ENCODE results near the gene FYCO1.

Gene FYCO1

GRCh38 chr3:45942051-45942825, 53.4 kb downstream of the FYCO1 start:
- no peak for DNase-seq (ENCODE audit: low spot score)

GRCh38 chr3:45940781-45941365, 54.8 kb downstream of the FYCO1 start:
- no peak for DNase-seq (ENCODE audit: low spot score)

GRCh38 chr3:45940004-45940780, 55.4 kb downstream of the FYCO1 start:
- no peak for DNase-seq (ENCODE audit: low spot score)

GRCh38 chr3:45939341-45939771, 56.3 kb downstream of the FYCO1 start:
- DNase-seq (ENCODE audit: low spot score): no peak

DNA sequence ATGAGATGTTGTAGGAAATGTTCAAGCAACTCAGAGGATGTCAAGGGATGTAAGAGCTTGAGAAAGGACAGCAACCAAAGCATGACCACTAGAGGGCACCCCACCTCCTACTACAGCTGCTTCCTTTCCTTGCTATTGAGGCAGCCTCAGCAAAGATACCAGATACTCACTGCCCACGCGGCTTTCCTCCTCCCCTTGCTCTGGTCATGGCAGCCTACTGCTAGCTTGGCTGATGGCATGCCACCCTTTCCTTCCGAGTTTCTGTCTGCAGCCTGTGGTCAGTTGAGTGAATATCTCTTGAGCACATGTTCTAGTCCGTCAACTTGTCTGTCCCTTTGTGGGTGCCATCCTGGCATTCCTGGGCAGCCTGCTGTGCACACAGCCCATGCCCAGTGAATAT, 56.8 kb downstream of the FYCO1 start:
- DNase-seq (ENCODE audit: low spot score): peak; percentile 81

DNA sequence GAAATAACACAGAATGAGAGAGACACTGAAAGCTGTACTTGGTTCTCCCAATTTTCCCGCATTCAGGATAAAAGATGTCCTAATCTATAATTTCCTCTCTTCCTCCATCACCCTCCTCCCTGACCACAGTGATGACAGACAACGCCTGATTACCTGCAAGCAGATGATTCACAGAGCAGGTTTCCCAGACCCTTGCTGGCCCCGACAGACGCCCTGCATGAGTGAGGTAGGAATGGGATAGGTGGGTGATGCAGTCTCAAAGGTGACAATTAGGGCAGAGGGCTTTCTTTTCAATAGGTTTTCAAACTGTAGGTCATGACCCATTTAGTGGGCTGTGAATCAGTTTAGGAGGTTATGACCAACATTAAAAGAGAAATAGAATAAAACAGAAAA, 57.6 kb downstream of the FYCO1 start:
- no peak for DNase-seq (ENCODE audit: low spot score)

DNA sequence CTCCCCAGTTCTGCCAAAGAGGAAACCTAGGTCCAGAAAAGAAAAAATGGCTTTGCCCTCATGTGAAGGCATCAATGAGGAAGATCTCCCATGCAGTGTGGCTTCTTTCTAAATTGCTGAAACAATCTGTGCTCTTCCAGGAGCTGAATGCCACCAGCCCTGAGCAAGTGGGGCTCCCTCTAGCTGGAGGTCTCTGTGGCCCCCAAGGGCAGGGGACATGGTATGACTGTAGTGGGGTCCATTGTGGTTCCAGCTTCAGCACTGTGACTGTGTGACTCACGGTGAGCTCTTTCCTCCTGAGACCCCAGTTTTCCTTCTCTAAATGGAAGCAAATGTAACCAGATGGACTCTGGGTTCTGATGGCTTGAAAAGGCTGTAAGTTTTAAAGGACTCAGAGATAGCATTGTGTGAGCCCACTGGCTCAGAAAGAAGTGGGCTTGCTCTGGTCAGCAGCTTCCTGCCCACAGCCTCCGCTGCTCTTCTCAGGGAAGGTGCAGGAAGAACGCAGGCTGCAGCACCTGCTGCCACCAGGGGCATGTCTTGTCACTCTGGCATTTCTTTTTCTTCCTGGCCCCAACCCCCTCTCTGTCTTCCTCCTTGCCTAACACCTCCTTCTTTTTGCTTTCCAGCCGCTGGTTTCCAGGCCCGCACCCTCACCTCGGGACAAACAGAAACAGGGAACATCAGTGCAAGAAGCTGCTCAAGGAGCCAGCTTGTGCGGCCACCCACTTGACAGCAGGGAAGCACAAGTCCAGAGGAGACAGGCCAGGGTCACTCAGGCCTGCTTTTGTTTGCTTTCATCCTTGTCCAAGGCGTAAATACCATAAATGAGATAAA, 58.2 kb downstream of the FYCO1 start:
- DNase-seq (ENCODE audit: low spot score): no peak

DNA sequence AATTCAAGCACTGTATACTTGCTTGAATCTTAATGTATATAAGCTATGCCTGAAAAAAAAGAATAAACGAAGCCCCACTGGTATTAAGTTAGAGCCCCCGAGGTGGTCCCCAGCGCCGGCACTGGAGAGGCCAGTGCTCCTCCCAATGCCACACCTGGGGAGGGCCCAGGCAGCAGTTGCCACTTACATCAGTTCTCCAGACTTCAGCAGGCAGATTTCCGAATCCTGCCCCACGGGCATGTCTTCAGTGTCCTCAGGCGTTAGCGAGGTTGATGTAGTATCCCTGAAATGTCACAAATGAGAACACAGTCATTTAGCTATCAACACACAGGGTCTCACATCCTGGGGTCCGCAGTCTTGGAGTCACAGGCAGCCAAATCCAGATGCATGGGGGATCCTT, 59.4 kb downstream of the FYCO1 start:
- no peak for DNase-seq (ENCODE audit: low spot score)

- no peak for DNase-seq (ENCODE audit: low spot score)
These were observed 62.0 kb downstream of the FYCO1 start for GRCh38 chr3:45933591-45933990.

- no peak for DNase-seq (ENCODE audit: low spot score)
These were observed 63.5 kb downstream of the FYCO1 start for GRCh38 chr3:45932112-45932511.

DNA sequence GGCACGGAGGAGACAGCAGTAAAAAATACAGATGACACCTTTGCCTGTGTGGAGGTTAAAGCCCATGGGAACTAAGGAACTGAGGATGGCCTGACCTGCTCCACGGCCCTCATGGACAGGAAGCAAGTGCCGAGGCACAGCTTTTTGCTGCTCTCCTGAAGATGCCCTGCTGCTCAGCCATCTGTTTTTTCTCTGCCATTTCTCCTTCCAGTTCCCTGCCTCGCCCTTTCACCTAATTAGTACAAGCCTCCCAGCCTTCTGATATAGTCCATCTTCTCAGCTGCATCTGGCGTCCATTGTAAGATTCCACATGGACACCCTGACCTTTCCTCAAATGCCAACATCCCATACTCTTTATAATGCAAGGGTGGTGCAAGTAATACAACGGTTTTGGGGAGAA, 64.1 kb downstream of the FYCO1 start:
- no peak for DNase-seq (ENCODE audit: low spot score)

GRCh38 chr3:45929042-45929679, 66.5 kb downstream of the FYCO1 start:
- DNase-seq (ENCODE audit: low spot score): no peak

DNA sequence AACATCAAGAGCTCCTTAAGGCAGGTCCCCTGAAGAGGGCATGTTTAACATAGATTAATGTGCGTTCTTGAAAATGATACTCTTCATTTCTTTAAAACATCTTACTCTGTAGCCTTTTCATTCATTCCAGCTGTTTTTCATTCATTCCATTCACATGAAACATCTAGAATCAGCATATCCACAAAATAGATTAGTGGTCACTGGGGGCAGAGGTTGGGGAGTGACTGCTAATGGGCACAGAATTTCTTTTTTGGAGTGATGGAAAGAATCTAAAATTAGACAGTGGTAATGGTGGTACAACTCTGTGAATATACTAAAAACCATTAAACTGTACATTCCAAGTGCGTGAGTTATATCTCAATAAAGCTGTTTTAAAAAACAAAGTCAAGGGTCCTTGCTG, 67.7 kb downstream of the FYCO1 start:
- no peak for DNase-seq (ENCODE audit: low spot score)

GRCh38 chr3:45923755-45924154, 71.9 kb downstream of the FYCO1 start:
- no peak for DNase-seq (ENCODE audit: low spot score)

DNA sequence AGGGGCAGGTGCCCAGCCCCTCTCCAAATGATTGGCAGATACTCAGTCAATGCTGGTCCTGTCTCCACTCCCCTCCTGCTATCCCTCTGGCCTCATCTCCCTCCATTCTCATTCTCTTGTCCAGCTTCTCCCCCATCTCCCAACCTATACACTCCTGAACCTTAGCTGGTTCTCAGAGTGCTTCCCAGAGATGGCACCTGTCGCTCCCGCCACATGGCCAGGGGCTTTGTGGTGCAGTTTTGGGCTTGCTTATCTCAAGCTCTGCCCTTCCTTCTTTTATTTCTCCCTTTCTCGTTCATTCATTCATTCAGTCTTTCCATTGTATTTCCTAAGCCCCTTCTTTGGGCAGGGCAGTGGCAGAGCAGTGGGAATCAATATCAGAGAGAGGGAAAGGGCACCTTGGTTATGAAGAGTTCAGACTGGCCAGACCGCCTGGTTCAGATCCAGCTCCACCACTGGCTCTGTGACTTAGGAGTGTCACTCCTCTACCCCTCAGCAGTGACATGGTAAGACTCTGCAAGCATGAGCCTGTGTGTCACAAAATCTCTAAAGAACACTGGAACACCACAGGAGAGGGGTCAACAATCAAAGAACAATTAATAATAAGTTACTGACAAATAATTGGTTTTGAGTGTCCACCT, 72.6 kb downstream of the FYCO1 start:
- DNase-seq (ENCODE audit: low spot score): no peak

DNA sequence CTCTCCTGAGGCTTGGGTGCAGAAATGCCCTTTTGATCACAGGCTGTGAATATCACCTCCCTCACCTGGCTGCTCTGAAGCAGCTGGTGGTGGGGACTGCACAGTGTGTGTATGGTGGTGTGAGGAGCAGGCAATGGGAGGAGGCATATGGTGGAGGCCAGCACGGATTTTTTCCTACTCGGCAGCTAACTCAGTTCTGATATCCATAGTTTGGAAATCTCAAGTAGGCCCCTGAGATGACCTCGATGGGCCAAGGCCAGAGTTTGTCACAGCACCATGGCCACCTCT, 73.6 kb downstream of the FYCO1 start:
- no peak for DNase-seq (ENCODE audit: low spot score)

GRCh38 chr3:45921158-45922038, 74.2 kb downstream of the FYCO1 start:
- no peak for DNase-seq (ENCODE audit: low spot score)

GRCh38 chr3:45917146-45917898, 78.3 kb downstream of the FYCO1 start:
- no peak for DNase-seq (ENCODE audit: low spot score)

DNA sequence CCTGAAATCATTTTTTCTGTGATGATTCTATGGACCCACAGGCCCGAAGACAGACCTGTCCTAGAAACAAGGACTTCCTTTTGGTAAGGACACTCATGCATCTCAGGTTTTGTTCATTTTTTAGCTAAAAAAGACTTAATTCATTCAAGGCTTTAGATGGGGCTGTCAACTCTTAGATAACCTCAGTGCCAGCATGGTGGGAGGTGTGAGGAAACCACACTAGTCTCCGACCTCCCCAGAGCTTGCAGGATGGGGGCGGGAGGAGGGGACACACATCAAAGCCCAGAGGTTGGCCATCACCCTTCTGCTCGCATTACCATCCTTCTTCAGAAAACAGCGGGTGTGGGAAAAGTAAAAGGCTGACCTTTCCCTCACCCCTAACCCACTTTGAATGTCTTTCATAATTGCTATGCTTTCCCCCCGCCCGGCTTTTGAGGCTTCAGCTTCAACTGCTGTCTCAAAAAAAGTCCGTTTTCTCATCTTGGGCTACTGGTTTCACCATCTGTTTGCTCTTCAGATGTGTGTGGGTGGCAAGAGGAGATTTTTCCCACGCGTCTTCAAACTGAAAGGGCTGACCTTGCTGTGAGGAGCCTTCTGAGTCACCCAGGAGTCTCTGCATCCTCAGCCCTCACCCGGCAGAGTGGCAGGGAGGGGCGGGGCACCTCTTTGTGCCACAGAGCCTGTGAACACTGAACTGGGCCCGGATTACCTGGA, 79.9 kb downstream of the FYCO1 start:
- no peak for DNase-seq (ENCODE audit: low spot score)
